K562 (cell line): ENCODE results near the gene ATP2A3. TPM values are rescaled to one million over a fixed set of nuclear protein-coding genes. Genes with fewer than 3 reads are reported as not detected.

Experiments used
- ATAC-seq: fragments of 200-7000 bp; cut with Tn5 transposase; 3 replicates; pipeline ENCODE4 v1.9.1; 2020; ENCODE audit warnings: moderate library complexity
- BruUV-seq: library from RNA; stranded (reverse); fragments of 400-500 nt; replicated peaks from 2 replicates; lab custom pipeline; 2021; lab: Mats Ljungman, UMichigan
- CTCF ChIA-PET: fragments of 300-600 bp; formaldehyde crosslinking; extraction: SDS; loops from one replicate; lab custom pipeline; 2021; ENCODE audit warnings: low intra/inter-chr PET ratio; lab: Yijun Ruan, JAX
- POLR2A ChIA-PET: fragments of 300-600, 350-650 bp; sonication (Branson Sonifier 250); formaldehyde crosslinking; extraction: SDS; loops from one replicate; lab custom pipeline; 2021; ENCODE audit warnings: antibody characterized with exemption, inconsistent platforms; lab: Yijun Ruan, JAX
- DNase-seq, 4 experiments: peaks; one replicate each; pipeline versions ENCODE4 v3.0.0 to v3.0.0-alpha.2; 2011 to 2018; ENCODE audit warnings: low spot score in 3 of 4, mixed read lengths in 3 of 4; ENCODE audit errors: extremely low read depth in 1 of 4
- FAIRE-seq: peaks from 2 replicates; lab custom pipeline; 2011; peaks lifted over from hg19 to GRCh38; lab: Jason Lieb, UNC
- H2AFZ ChIP-seq: 2 replicates; pipeline ENCODE4 v1.6.0; 2011; ENCODE audit warnings: low read depth, low read length, control low read depth, inconsistent platforms
- H3K27ac ChIP-seq: fragments of 200-600 bp; 3 replicates; pipeline ENCODE4 v1.8.0; 2011; ENCODE audit warnings: low read depth, mild to moderate bottlenecking, control low read depth, inconsistent platforms, low read length, moderate library complexity, mixed read lengths; ENCODE audit errors: extremely low read depth
- H3K27me3 ChIP-seq, 2 experiments: fragments of 300-600 bp in 1 of 2; 2 replicates in 1 of 2; 3 replicates in 1 of 2; pipeline versions ENCODE4 v1.6.0 to v1.8.0; 2011; ENCODE audit warnings: inconsistent platforms in 2 of 2, low read length in 2 of 2, mild to moderate bottlenecking in 1 of 2, mixed read lengths in 1 of 2, moderate library complexity in 1 of 2; ENCODE audit not compliant: control insufficient read depth in 2 of 2, insufficient read depth in 2 of 2
- H3K36me3 ChIP-seq: fragments of 300-600 bp; 3 replicates; pipeline ENCODE4 v1.8.0; 2011; ENCODE audit warnings: mild to moderate bottlenecking, low read length, inconsistent platforms; ENCODE audit not compliant: control insufficient read depth, insufficient read depth
- H3K4me1 ChIP-seq, 2 experiments: fragments of 200-600 bp in 1 of 2; replicated peaks in 1 of 2; 2 replicates in 1 of 2; 3 replicates in 1 of 2; pipeline versions ENCODE4 v1.5.1 to v1.8.0; 2011; ENCODE audit warnings: inconsistent platforms in 2 of 2, low read length in 2 of 2, mild to moderate bottlenecking in 1 of 2, mixed read lengths in 1 of 2, moderate library complexity in 1 of 2; ENCODE audit not compliant: control insufficient read depth in 2 of 2, insufficient read depth in 2 of 2
- H3K4me2 ChIP-seq: 2 replicates; pipeline ENCODE4 v1.6.1; 2011; ENCODE audit warnings: low read length, control low read depth, inconsistent platforms, mixed read lengths; ENCODE audit not compliant: insufficient read depth
- H3K4me3 ChIP-seq: fragments of 200-600 bp; sonication (generic), shearing (Covaris generic); 2 replicates; pipeline ENCODE4 v1.5.1; 2016; ENCODE audit warnings: control low read depth, inconsistent platforms
- H3K79me2 ChIP-seq: fragments of 200-600 bp; 3 replicates; pipeline ENCODE4 v1.8.0; 2011; ENCODE audit warnings: low read length, inconsistent platforms; ENCODE audit not compliant: control insufficient read depth, insufficient read depth
- H3K9ac ChIP-seq, 2 experiments: 2 replicates each; pipeline versions ENCODE4 v1.6.0 to v1.6.1; 2011; ENCODE audit warnings: low read depth in 2 of 2, low read length in 2 of 2, control low read depth in 1 of 2, inconsistent platforms in 1 of 2, mild to moderate bottlenecking in 1 of 2, mixed read lengths in 1 of 2; ENCODE audit not compliant: insufficient read depth in 1 of 2
- H3K9me1 ChIP-seq: one replicate; pipeline ENCODE4 v1.6.0; 2011; ENCODE audit warnings: inconsistent platforms, mild to moderate bottlenecking, low read length, moderate library complexity; ENCODE audit not compliant: control insufficient read depth, insufficient read depth
- H3K9me3 ChIP-seq: replicated peaks from 2 replicates; pipeline ENCODE4 v1.5.1; 2011; ENCODE audit warnings: low read depth, low read length, inconsistent platforms; ENCODE audit not compliant: control insufficient read depth, insufficient read depth
- H4K20me1 ChIP-seq: replicated peaks from 2 replicates; pipeline ENCODE4 v1.6.1; 2011; ENCODE audit warnings: low read length, inconsistent platforms, mixed read lengths; ENCODE audit not compliant: control insufficient read depth, insufficient read depth
- CBFA2T3 ChIP-seq: fragments of 450-650 bp; IDR thresholded peaks from 2 replicates; pipeline ENCODE4 v1.6.1; 2017
- CCNT2 ChIP-seq: IDR thresholded peaks from 2 replicates; pipeline ENCODE4 v1.6.1; 2011; ENCODE audit warnings: borderline replicate concordance, low read depth, mild to moderate bottlenecking, moderate library complexity, mixed read lengths, low read length; ENCODE audit not compliant: insufficient read length; ENCODE audit errors: extremely low read depth
- CSDE1 ChIP-seq, 2 experiments: fragments of 450-650 bp; IDR thresholded peaks; 2 replicates each; pipeline ENCODE4 v1.6.1; 2016; ENCODE audit warnings: mild to moderate bottlenecking in 1 of 2
- ELF4 ChIP-seq: fragments of 450-650 bp; formaldehyde crosslinking; IDR thresholded peaks from 2 replicates; pipeline ENCODE4 v1.4.0; 2022; ENCODE audit warnings: missing genetic modification characterization
- IRF2 ChIP-seq: sonication (generic); formaldehyde crosslinking; IDR thresholded peaks from 2 replicates; pipeline ENCODE4 v1.8.1; 2022; ENCODE audit warnings: mild to moderate bottlenecking, missing genetic modification reagents
- L3MBTL2 ChIP-seq: fragments of 450-650 bp; IDR thresholded peaks from 2 replicates; pipeline ENCODE4 v1.6.1; 2016; ENCODE audit warnings: mild to moderate bottlenecking, moderate library complexity
- NFRKB ChIP-seq: fragments of 450-650 bp; IDR thresholded peaks from 2 replicates; pipeline ENCODE4 v1.6.1; 2016; ENCODE audit warnings: low read depth
- RCOR1 ChIP-seq, 2 experiments: IDR thresholded peaks; 2 replicates each; pipeline ENCODE4 v1.6.1; 2012; ENCODE audit warnings: low read depth in 2 of 2, low read length in 2 of 2, borderline replicate concordance in 1 of 2, improper control_type of control experiment in 1 of 2
- ZBTB7A ChIP-seq: IDR thresholded peaks from 2 replicates; pipeline ENCODE4 v1.6.1; 2011; ENCODE audit warnings: low read depth, mild to moderate bottlenecking, low read length, moderate library complexity, borderline replicate concordance; ENCODE audit not compliant: control insufficient read depth
- WGBS: fragments of 100-300 bp; shearing (Covaris generic); methylation state at CpG from one replicate; pipeline ENCODE4 v1.1.6; 2016; ENCODE audit warnings: low coverage, mixed read lengths; ENCODE audit not compliant: insufficient coverage; ENCODE audit errors: missing lambda C conversion rate; 5-methylcytosine and 5-hydroxymethylcytosine counted together
- in situ Hi-C: fragments of 300-500 bp; cut with MboI; formaldehyde crosslinking; loops from 4 replicates; pipeline ENCODE4 v1.15.0; 2018; ENCODE audit warnings: inconsistent platforms, mixed read lengths
- intact Hi-C: fragments of 100-400 bp; cut with micrococcal nuclease; formaldehyde crosslinking; loops from 2 replicates; pipeline ENCODE4 v1.14.2; 2022
- polyA plus RNA-seq, 8 experiments: library from polyadenylated mRNA; depleted of rRNA in 4 of 8; stranded (reverse) in 5 of 8; unstranded in 3 of 8; fragments of >200 nt; fragmentation: Nextera tagmentation in 2 of 8; fragmentation: Illumina TruSeq in 1 of 8; extraction: Ambion mirVana in 2 of 8; extraction: Trizol in 1 of 8; gene quantifications; 2 replicates each; pipeline versions ENCODE4 v1.2.1 to v1.2.3, GENCODE V29; 2011 to 2014; ENCODE audit warnings: inconsistent platforms in 1 of 8, missing spikeins in 1 of 8
- total RNA-seq, 7 experiments: library from RNA; depleted of rRNA in 6 of 7; stranded (reverse); fragments of >200 nt in 6 of 7; fragmentation: Illumina TruSeq in 2 of 7; extraction: Trizol in 2 of 7; gene quantifications; 2 replicates each; pipeline versions ENCODE4 v1.2.1 to v1.2.3, GENCODE V29; 2011 to 2021; ENCODE audit warnings: low replicate concordance in 1 of 7
- TF ChIP-seq, protein P1 (sequence below): sonication (generic); formaldehyde crosslinking; IDR thresholded peaks from 2 replicates; pipeline ENCODE4 v1.8.0; 2022; ENCODE audit warnings: missing genetic modification reagents, mild to moderate bottlenecking, moderate library complexity, borderline replicate concordance
- TF ChIP-seq, protein P2 (sequence below), 2 experiments: fragments of 250-450 bp in 1 of 2; fragments of 450-650 bp in 1 of 2; sonication (Bioruptor Pico) in 1 of 2; IDR thresholded peaks; 2 replicates each; pipeline versions ENCODE4 v1.6.1 to v1.8.0; 2016 to 2021; ENCODE audit warnings: mild to moderate bottlenecking in 2 of 2, moderate library complexity in 2 of 2, missing compliant biosample characterization in 1 of 2, missing genetic modification characterization in 1 of 2
- TF ChIP-seq, protein P3 (sequence below), 2 experiments: IDR thresholded peaks; 2 replicates each; pipeline ENCODE4 v1.6.1; 2011; ENCODE audit warnings: borderline replicate concordance in 1 of 2, control low read depth in 1 of 2, low read depth in 1 of 2, low read length in 1 of 2, mild to moderate bottlenecking in 1 of 2, mixed read lengths in 1 of 2, moderate library complexity in 1 of 2; ENCODE audit not compliant: insufficient read depth in 1 of 2, insufficient read length in 1 of 2, poor library complexity in 1 of 2, severe bottlenecking in 1 of 2; ENCODE audit errors: extremely low read depth in 1 of 2

ATP2A3 gene
- total and polyA plus RNA-seq, 9 of the 15 experiments (the other 6 are each of a cell fraction or from before 2014, with no cell fraction given) = 0.65 to 103 (median 31.3) TPM

DNA sequence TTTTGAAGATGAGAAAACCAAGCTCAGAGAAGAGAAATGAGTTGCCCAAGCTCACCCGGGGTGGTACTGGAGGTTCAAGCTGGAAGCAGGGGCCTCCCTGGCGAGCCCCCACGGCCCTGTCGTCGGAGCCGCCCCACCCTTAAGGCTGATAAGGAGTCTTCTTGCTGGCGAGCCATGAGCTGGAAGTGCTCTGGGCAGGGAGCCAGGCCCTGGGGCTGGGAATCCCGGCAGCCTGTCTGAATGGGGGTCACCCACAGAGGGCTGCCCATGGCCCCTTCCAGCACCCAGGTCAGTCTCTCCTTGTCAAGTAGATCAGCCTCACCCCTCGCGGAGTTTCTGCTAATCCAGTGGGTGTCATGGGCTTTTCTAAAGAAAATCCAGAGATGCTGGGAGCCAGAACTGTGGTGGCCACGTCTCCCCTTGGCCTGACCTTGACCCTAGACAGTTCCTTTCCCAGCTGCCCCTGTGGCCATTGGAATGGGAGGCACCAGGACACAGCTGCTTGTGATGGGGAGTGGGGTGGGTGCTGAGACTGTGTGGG lies 46.8 kb downstream of the ATP2A3 start:
- Histone ChIP-seq H4K20me1 (0 out of 2 replicates have a peak, but pooled peaks cover 9% of the 10 kb centered on the region), H3K79me2 (peaks cover 42% of the 10 kb centered on the region), H3K36me3 (peaks cover 7% of the 10 kb centered on the region; the same call in 1 of the 3 replicates), H3K27me3 (no peaks in the 10 kb centered on the region), H2AFZ (peak overlapping the region; percentile 74), H3K9ac (peak overlapping the region; percentile 18 to 56), H3K4me3 (no peak overlapping the region), H3K9me1 (peaks cover 6% of the 10 kb centered on the region), H3K27ac (peak overlapping the region; percentile 81), H3K9me3 (no peaks in the 10 kb centered on the region), H3K4me2 (peak overlapping the region; percentile 56), H3K4me1 (peaks cover 37 to 65% of the 10 kb centered on the region in 2 experiments)
- DNase-seq (peak; percentile 67 to 80 (median 74)), ATAC-seq (peak; percentile 55), FAIRE-seq (peak; percentile 35)
- 2% methylated on average over 7 of the region's 11 CpGs for WGBS
- in situ Hi-C loops (loop anchor here (10.0 kb wide), 1 partner anchor 87 kb away; no protein-coding TSS in a partner anchor), intact Hi-C loops (no loop called here)
- BruUV-seq = no TSS peak
- ChIA-PET POLR2A (interaction anchor here (0.6 to 1.1 kb wide), 3 partner anchors 21 to 483 kb away, joined by 3 to 6 read pairs (median 3); no protein-coding TSS in a partner anchor), CTCF (no interaction called here)
- TF ChIP-seq RCOR1 (IDR thresholded peaks at IDR 0.05; ENCODE audit: borderline replicate concordance in 1 of 2, low read depth in 2 of 2, low read length in 2 of 2) (0 out of 4 replicates have a peak, but pooled peaks of 1 of the 2 experiments have one; percentile 6), ELF4 (CRISPR knock-in tag) (no peak), CBFA2T3 (0 out of 2 replicates have a peak, but pooled peaks have one; percentile 4), NFRKB (0 out of 2 replicates have a peak, but pooled peaks have one; percentile 4), ZBTB7A (peak; percentile 74), L3MBTL2 (peak; percentile 70; the same call in 1 of the 2 replicates), CSDE1 (IDR thresholded peaks at IDR 0.05) (no peak), CCNT2 (peak; percentile 33), IRF2 (CRISPR knock-in tag) (no peak)
- TF ChIP-seq, protein P1, sequence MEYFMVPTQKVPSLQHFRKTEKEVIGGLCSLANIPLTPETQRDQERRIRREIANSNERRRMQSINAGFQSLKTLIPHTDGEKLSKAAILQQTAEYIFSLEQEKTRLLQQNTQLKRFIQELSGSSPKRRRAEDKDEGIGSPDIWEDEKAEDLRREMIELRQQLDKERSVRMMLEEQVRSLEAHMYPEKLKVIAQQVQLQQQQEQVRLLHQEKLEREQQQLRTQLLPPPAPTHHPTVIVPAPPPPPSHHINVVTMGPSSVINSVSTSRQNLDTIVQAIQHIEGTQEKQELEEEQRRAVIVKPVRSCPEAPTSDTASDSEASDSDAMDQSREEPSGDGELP (CRISPR knock-in tag) = peak; percentile 14; the same call in 1 of the 2 replicates
- TF ChIP-seq, protein P2, sequence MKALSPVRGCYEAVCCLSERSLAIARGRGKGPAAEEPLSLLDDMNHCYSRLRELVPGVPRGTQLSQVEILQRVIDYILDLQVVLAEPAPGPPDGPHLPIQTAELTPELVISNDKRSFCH (CRISPR knock-in tag; IDR thresholded peaks at IDR 0.05) = no peak
- TF ChIP-seq, protein P2 (tag; IDR thresholded peaks at IDR 0.05) = 0 out of 2 replicates have a peak, but pooled peaks have one; percentile 41
- TF ChIP-seq, protein P3, sequence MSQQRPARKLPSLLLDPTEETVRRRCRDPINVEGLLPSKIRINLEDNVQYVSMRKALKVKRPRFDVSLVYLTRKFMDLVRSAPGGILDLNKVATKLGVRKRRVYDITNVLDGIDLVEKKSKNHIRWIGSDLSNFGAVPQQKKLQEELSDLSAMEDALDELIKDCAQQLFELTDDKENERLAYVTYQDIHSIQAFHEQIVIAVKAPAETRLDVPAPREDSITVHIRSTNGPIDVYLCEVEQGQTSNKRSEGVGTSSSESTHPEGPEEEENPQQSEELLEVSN (IDR thresholded peaks at IDR 0.05; ENCODE audit: borderline replicate concordance in 1 of 2, extremely low read depth in 1 of 2, insufficient read depth in 1 of 2, insufficient read length in 1 of 2, low read depth in 1 of 2, low read length in 1 of 2, poor library complexity in 1 of 2, severe bottlenecking in 1 of 2) = peak in 1 of 2 experiments; percentile 32
